ENCODE results near the gene LYRM4. TPM values are rescaled to one million over a fixed set of nuclear protein-coding genes. Genes with fewer than 3 reads are reported as not detected.
A peak's percentile ranks its signal among the peaks of the same experiment; 100 is the strongest.

The LYRM4 gene
- polyA plus RNA-seq, 1 donor (not counting 4 experiments of a cell fraction or from before 2014, with no cell fraction given), result 41.1 TPM

GRCh38 chr6:5100806-5101205 is 159.9 kb downstream of the LYRM4 start:
- FAIRE-seq, result no peak
- no peaks in the 10 kb centered on the region for H3K79me2 ChIP-seq (ENCODE audit: control insufficient read depth, insufficient read depth, low read length)
- no peaks in the 10 kb centered on the region for H3K9me1 ChIP-seq (ENCODE audit: control insufficient read depth, extremely low read depth, insufficient read depth, low read length)
- no peak for DNase-seq (ENCODE audit: low read depth, low spot score)
- dilution Hi-C loops (cut with MboI; ENCODE audit: extremely low pct_ligation_motif_present, low sequenced_read_pairs), result no loop called here
- H4K20me1 ChIP-seq (ENCODE audit: control insufficient read depth, extremely low read depth, insufficient read depth, low read length), result no peaks in the 10 kb centered on the region
- TF ChIP-seq EZH2 (IDR thresholded peaks at IDR 0.05; ENCODE audit: low read length) (no peak), CTCF (optimal IDR thresholded peaks at IDR 0.05 in 1 of 3, IDR thresholded peaks at IDR 0.05 in 1 of 3, conservative IDR thresholded peaks at IDR 0.05 in 1 of 3; ENCODE audit: extremely low read depth in 1 of 3, insufficient read depth in 2 of 3, low read length in 3 of 3) (no peak)
- H3K4me3 ChIP-seq (ENCODE audit: control insufficient read depth in 2 of 3, extremely low read depth in 1 of 3, insufficient read depth in 2 of 3, low read depth in 1 of 3, low read length in 3 of 3), result no peak overlapping the region
- H2AFZ ChIP-seq (ENCODE audit: control insufficient read depth, low read length), result no peak overlapping the region
- no peak overlapping the region for H3K4me2 ChIP-seq (ENCODE audit: control insufficient read depth, extremely low read depth, insufficient read depth, low read depth, low read length)
- no peaks in the 10 kb centered on the region for H3K9me3 ChIP-seq (ENCODE audit: control insufficient read depth, low read depth, low read length)
- no peak overlapping the region for H3K9ac ChIP-seq (ENCODE audit: control insufficient read depth, extremely low read depth, insufficient read depth, low read length)
- no peaks in the 10 kb centered on the region for H3K36me3 ChIP-seq (ENCODE audit: control insufficient read depth in 2 of 2, extremely low read depth in 1 of 2, insufficient read depth in 2 of 2, low read length in 2 of 2)
- H3K4me1 ChIP-seq (ENCODE audit: control insufficient read depth, extremely low read depth, insufficient read depth, low read length), result no peaks in the 10 kb centered on the region
- H3K27me3 ChIP-seq (ENCODE audit: control insufficient read depth, extremely low read depth, insufficient read depth, low read length), result no peaks in the 10 kb centered on the region
- no peak overlapping the region for H3K27ac ChIP-seq (ENCODE audit: control insufficient read depth, insufficient read depth, low read length)

DNA sequence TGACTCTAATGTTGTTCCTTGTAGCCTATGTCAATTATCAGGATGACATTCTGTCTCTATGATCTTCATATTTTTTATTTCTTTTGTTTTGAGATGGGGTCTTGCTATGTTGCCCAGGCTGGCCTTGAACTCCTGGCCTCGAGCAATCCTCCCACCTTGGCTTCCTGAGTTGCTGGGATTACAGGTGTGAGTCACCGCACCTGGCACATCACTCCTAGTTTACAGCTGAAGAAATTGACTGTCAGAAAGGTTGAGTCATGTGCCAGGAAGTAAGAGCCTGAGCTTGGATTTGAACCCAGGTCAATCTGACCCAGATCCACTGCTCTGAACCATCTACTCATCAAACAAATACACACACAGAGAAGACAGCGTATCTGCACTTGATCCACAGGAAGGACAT is 161.2 kb downstream of the LYRM4 start:
- FAIRE-seq, result no peak
- Histone ChIP-seq H4K20me1 (ENCODE audit: control insufficient read depth, extremely low read depth, insufficient read depth, low read length) (no peaks in the 10 kb centered on the region), H3K79me2 (ENCODE audit: control insufficient read depth, insufficient read depth, low read length) (no peaks in the 10 kb centered on the region), H3K4me1 (ENCODE audit: control insufficient read depth, extremely low read depth, insufficient read depth, low read length) (no peaks in the 10 kb centered on the region), H3K9me1 (ENCODE audit: control insufficient read depth, extremely low read depth, insufficient read depth, low read length) (no peaks in the 10 kb centered on the region), H2AFZ (ENCODE audit: control insufficient read depth, low read length) (no peak overlapping the region), H3K36me3 (ENCODE audit: control insufficient read depth in 2 of 2, extremely low read depth in 1 of 2, insufficient read depth in 2 of 2, low read length in 2 of 2) (no peaks in the 10 kb centered on the region), H3K4me2 (ENCODE audit: control insufficient read depth, extremely low read depth, insufficient read depth, low read depth, low read length) (no peak overlapping the region), H3K9me3 (ENCODE audit: control insufficient read depth, low read depth, low read length) (no peaks in the 10 kb centered on the region), H3K27ac (ENCODE audit: control insufficient read depth, insufficient read depth, low read length) (no peak overlapping the region), H3K27me3 (ENCODE audit: control insufficient read depth, extremely low read depth, insufficient read depth, low read length) (no peaks in the 10 kb centered on the region), H3K9ac (ENCODE audit: control insufficient read depth, extremely low read depth, insufficient read depth, low read length) (no peak overlapping the region), H3K4me3 (ENCODE audit: control insufficient read depth in 2 of 3, extremely low read depth in 1 of 3, insufficient read depth in 2 of 3, low read depth in 1 of 3, low read length in 3 of 3) (no peak overlapping the region)
- TF ChIP-seq EZH2 (IDR thresholded peaks at IDR 0.05; ENCODE audit: low read length) (no peak), CTCF (optimal IDR thresholded peaks at IDR 0.05 in 1 of 3, IDR thresholded peaks at IDR 0.05 in 1 of 3, conservative IDR thresholded peaks at IDR 0.05 in 1 of 3; ENCODE audit: extremely low read depth in 1 of 3, insufficient read depth in 2 of 3, low read length in 3 of 3) (no peak)
- dilution Hi-C loops (cut with MboI; ENCODE audit: extremely low pct_ligation_motif_present, low sequenced_read_pairs), result no loop called here
- DNase-seq (ENCODE audit: low read depth, low spot score), result peak; percentile 65
